ENCODE data around the gene SERBP1. TPM values are rescaled to one million over a fixed set of nuclear protein-coding genes. Genes with fewer than 3 reads are reported as not detected.
"Not testable (repeated sequence)": the region's sequence is repeated elsewhere in the genome, so short reads cannot be mapped to it uniquely, and the experiment has no call there.

Gene SERBP1
- 150 and 330 TPM in 2 replicates for total RNA-seq

- peak; percentile 94 for DNase-seq (ENCODE audit: low read depth)
Measured at GRCh38 chr1:67430358-67431155, at the start of gene SERBP1. Gene SERBP1 (minus strand): TSS chr1:67430402. CDS start chr1:67430300, 102 bp downstream.

GRCh38 chr1:67479146-67479891 is 49.1 kb upstream of the SERBP1 start:
- DNase-seq (ENCODE audit: low read depth), result peak; percentile 72

- no peak for DNase-seq (ENCODE audit: low read depth)
Measured at GRCh38 chr1:67476906-67477305, 46.7 kb upstream of the SERBP1 start.

GRCh38 chr1:67476006-67476482 is 45.8 kb upstream of the SERBP1 start:
- DNase-seq (ENCODE audit: low read depth), result no peak

GRCh38 chr1:67472056-67472455 is 41.9 kb upstream of the SERBP1 start:
- DNase-seq (ENCODE audit: low read depth), result no peak

GRCh38 chr1:67469431-67469830 is 39.2 kb upstream of the SERBP1 start:
- DNase-seq (ENCODE audit: low read depth), result no peak

- DNase-seq (ENCODE audit: low read depth), result peak; percentile 14
Measured at GRCh38 chr1:67468066-67468718, 38.0 kb upstream of the SERBP1 start.

GRCh38 chr1:67465375-67465774 is 35.2 kb upstream of the SERBP1 start:
- DNase-seq (ENCODE audit: low read depth), result no peak

- DNase-seq (ENCODE audit: low read depth), result no peak
Measured at GRCh38 chr1:67464746-67465145, 34.5 kb upstream of the SERBP1 start.

- DNase-seq (ENCODE audit: low read depth), result no peak
Measured at GRCh38 chr1:67464058-67464457, 33.9 kb upstream of the SERBP1 start.

- no peak for DNase-seq (ENCODE audit: low read depth)
Measured at GRCh38 chr1:67463298-67463955, 33.2 kb upstream of the SERBP1 start.

GRCh38 chr1:67460676-67461500 is 30.7 kb upstream of the SERBP1 start:
- DNase-seq (ENCODE audit: low read depth), result no peak

GRCh38 chr1:67459068-67459467 is 28.9 kb upstream of the SERBP1 start:
- no peak for DNase-seq (ENCODE audit: low read depth)

GRCh38 chr1:67458663-67459062 is 28.5 kb upstream of the SERBP1 start:
- no peak for DNase-seq (ENCODE audit: low read depth)

GRCh38 chr1:67457247-67457646 is 27.0 kb upstream of the SERBP1 start:
- no peak for DNase-seq (ENCODE audit: low read depth)

GRCh38 chr1:67451815-67452214 is 21.6 kb upstream of the SERBP1 start:
- no peak for DNase-seq (ENCODE audit: low read depth)

GRCh38 chr1:67451356-67451755 is 21.2 kb upstream of the SERBP1 start:
- DNase-seq (ENCODE audit: low read depth), result no peak

GRCh38 chr1:67446893-67447292 is 16.7 kb upstream of the SERBP1 start:
- no peak for DNase-seq (ENCODE audit: low read depth)

GRCh38 chr1:67446014-67446413 is 15.8 kb upstream of the SERBP1 start:
- DNase-seq (ENCODE audit: low read depth), result not testable (repeated sequence)

- no peak for DNase-seq (ENCODE audit: low read depth)
Measured at GRCh38 chr1:67441739-67442281, 11.6 kb upstream of the SERBP1 start.

- DNase-seq (ENCODE audit: low read depth), result peak; percentile 44
Measured at GRCh38 chr1:67441183-67441582, 11.0 kb upstream of the SERBP1 start.
